Adrenal gland (tissue), 12 donors: ENCODE results near the gene ARF1. TPM values are rescaled to one million over a fixed set of nuclear protein-coding genes. Genes with fewer than 3 reads are reported as not detected.

Experiments
- DNase-seq, 7 donors: peaks; one replicate each; pipeline ENCODE4 v3.0.0-alpha.2; 2019 to 2020
- H3K27ac ChIP-seq, 5 donors: fragments of 200-600 bp; sonication (generic) in 4 of 5; 1 replicate in 3 of 5; 2 replicates in 2 of 5; pipeline versions ENCODE4 v1.5.1 to v1.8.0; 2016 to 2020; ENCODE audit warnings: mild to moderate bottlenecking in 1 of 5
- H3K27me3 ChIP-seq: fragments of 200-600 bp; 2 replicates; pipeline ENCODE4 v1.8.0; 2021
- H3K36me3 ChIP-seq, 2 donors: fragments of 200-600 bp; replicated peaks in 1 of 2; 1 replicate in 1 of 2; 2 replicates in 1 of 2; pipeline versions ENCODE4 v1.5.1 to v1.8.0; 2018 to 2022
- H3K4me1 ChIP-seq, 2 donors: fragments of 200-600 bp; replicated peaks in 1 of 2; 1 replicate in 1 of 2; 2 replicates in 1 of 2; pipeline versions ENCODE4 v1.5.1 to v1.8.0; 2018 to 2021
- H3K4me3 ChIP-seq, 4 donors: fragments of 200-600 bp; sonication (generic) in 3 of 4; one replicate each; pipeline ENCODE4 v1.5.1; 2016 to 2018
- H3K9me3 ChIP-seq, 3 donors: fragments of 200-600 bp; sonication (generic) in 1 of 3; replicated peaks in 1 of 3; 1 replicate in 2 of 3; 2 replicates in 1 of 3; pipeline versions ENCODE4 v1.5.1 to v1.8.0; 2016 to 2021
- POLR2A ChIP-seq, 2 donors: fragments of 450-650 bp; IDR thresholded peaks; one replicate each; pipeline ENCODE4 v1.6.1; 2017; ENCODE audit warnings: antibody characterized with exemption in 2 of 2, mild to moderate bottlenecking in 2 of 2, moderate library complexity in 1 of 2
- WGBS, 4 donors: extraction: QIAGEN DNeasy Blood & Tissue Kit in 2 of 4; methylation state at CpG; one replicate each; pipeline versions ENCODE4 v1.1.5 to v1.1.7; 2013 to 2017; 5-methylcytosine and 5-hydroxymethylcytosine counted together
- intact Hi-C, 2 donors: fragments of 100-400 bp; cut with DNase I; formaldehyde crosslinking; loops; one replicate each; pipeline versions ENCODE4 v1.14.1 to v1.15.0; 2022 to 2023
- polyA plus RNA-seq, 3 donors: library from polyadenylated mRNA; stranded (reverse); fragments of 200-250 nt in 2 of 3; fragments of 350-450 nt in 1 of 3; fragmentation: Illumina TruSeq in 1 of 3; extraction: RNeasy Lipid Tissue Mini Kit (QIAGEN cat#74804) in 1 of 3; gene quantifications; one replicate each; pipeline ENCODE4 v1.2.3, GENCODE V29; 2013 to 2014
- total RNA-seq, 9 donors: library from RNA; depleted of rRNA in 4 of 9; stranded (reverse); fragments of >200 nt in 4 of 9; fragments of 120-200 nt in 1 of 9; fragmentation: NEBNext Ultra II Directional in 1 of 9; extraction: Animal tissue kit (Norgen Biotek cat#: 25700) in 1 of 9; gene quantifications; one replicate each; pipeline versions ENCODE4 v1.1.0 to v1.2.4, GENCODE V29; 2013 to 2023
- TF ChIP-seq, protein P1 (sequence below), 6 experiments: fragments of 450-650 bp in 4 of 6; fragments of 200-600 bp in 2 of 6; sonication (generic) in 1 of 6; IDR thresholded peaks; 1 replicate in 5 of 6; 2 replicates in 1 of 6; pipeline versions ENCODE4 v1.5.1 to v1.8.0; 2016 to 2021; ENCODE audit warnings: antibody characterized with exemption in 6 of 6, mild to moderate bottlenecking in 2 of 6, moderate library complexity in 1 of 6
- donor health status: healthy with polysubstance abuse.
- donor health status: Bipolar disorder and iron deficiency.
- donor health status: DM: yes; HTN: yes; CAD: no.
- donor health status: DM: no; HTN: no; CAD: no.
- donor health status: DM: no; HTN: no; CAD: no.
- donor health status: DM: yes; HTN: yes; CAD: no.

The ARF1 gene
- total and polyA plus RNA-seq, 12 donors = 200 to 611 (median 381) TPM

DNA sequence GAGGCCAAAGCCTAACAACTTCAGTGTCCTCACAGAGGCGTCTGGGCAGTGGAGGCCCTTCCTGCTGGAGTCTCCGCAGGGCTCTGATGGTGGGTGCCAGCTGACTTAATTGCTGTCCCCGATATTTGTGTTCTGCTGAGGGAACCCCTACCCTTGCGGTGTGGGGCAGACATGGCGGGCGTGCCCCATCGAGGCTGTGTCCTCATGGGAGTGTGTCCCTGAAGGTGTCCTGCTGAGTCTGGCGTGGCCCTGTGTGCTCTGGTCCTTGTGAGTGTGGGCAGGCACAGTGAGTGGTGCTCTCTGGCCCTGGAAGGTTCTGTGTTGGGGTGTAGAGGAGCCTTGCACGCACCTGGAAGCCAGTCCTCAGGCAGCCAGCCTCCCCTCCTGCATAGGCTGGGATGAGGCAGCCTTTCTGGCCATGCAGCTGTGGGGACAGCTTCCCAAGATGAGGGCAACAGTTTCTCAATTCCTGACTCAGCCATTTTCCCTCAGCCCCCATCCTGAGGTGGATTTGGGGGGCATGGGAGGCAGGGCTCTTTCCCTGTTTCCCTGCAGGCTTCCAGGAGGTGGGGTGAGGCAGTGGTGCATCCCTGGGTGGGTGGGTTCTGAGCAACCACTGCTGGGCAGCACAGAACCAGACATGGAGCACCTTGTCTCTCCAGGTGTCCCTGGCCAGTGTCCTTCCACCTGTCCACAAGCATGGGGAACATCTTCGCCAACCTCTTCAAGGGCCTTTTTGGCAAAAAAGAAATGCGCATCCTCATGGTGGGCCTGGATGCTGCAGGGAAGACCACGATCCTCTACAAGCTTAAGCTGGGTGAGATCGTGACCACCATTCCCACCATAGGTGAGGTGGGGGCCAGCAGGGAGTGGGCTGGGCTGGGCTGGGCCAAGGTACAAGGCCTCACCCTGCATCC is 14.2 kb downstream of the ARF1 start:
- DNase-seq = peak in 6 of 7 donors; percentile 0 to 48 (median 14)
- no peak for TF ChIP-seq POLR2A (IDR thresholded peaks at IDR 0.05)
- TF ChIP-seq, protein P1, sequence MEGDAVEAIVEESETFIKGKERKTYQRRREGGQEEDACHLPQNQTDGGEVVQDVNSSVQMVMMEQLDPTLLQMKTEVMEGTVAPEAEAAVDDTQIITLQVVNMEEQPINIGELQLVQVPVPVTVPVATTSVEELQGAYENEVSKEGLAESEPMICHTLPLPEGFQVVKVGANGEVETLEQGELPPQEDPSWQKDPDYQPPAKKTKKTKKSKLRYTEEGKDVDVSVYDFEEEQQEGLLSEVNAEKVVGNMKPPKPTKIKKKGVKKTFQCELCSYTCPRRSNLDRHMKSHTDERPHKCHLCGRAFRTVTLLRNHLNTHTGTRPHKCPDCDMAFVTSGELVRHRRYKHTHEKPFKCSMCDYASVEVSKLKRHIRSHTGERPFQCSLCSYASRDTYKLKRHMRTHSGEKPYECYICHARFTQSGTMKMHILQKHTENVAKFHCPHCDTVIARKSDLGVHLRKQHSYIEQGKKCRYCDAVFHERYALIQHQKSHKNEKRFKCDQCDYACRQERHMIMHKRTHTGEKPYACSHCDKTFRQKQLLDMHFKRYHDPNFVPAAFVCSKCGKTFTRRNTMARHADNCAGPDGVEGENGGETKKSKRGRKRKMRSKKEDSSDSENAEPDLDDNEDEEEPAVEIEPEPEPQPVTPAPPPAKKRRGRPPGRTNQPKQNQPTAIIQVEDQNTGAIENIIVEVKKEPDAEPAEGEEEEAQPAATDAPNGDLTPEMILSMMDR (IDR thresholded peaks at IDR 0.05) = no peak
- Histone ChIP-seq H3K4me1 (peaks cover 6 to 32% of the 10 kb centered on the region in 2 donors), H3K4me3 (no peak overlapping the region), H3K27me3 (no peaks in the 10 kb centered on the region), H3K27ac (peak overlapping the region in 1 of 5 donors; percentile 2), H3K9me3 (peaks cover 0 to 9% (median 0%) of the 10 kb centered on the region in 3 donors), H3K36me3 (peaks cover 0 to 52% of the 10 kb centered on the region in 2 donors)
- WGBS, 4 donors = 91 to 95% (median 94%) methylated on average over 6 to 13 of the region's 13 CpGs
- intact Hi-C loops = no loop called here

DNA sequence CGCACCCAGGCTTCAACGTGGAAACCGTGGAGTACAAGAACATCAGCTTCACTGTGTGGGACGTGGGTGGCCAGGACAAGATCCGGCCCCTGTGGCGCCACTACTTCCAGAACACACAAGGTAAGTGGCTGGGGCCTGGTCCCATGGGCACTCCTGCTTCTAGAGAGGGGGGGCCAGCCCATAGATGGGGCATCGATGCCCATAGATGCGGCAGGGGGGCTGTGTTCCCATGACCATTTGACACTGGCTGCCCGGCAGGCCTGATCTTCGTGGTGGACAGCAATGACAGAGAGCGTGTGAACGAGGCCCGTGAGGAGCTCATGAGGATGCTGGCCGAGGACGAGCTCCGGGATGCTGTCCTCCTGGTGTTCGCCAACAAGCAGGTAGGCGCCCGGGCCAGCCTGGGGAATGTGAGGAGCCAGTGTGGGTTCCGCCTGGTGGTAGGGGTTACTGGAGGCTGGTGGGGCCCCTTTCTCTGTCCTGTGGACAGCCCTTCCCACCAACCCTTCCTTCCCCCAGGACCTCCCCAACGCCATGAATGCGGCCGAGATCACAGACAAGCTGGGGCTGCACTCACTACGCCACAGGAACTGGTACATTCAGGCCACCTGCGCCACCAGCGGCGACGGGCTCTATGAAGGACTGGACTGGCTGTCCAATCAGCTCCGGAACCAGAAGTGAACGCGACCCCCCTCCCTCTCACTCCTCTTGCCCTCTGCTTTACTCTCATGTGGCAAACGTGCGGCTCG is 15.0 kb downstream of the ARF1 start:
- Histone ChIP-seq H3K9me3 (peaks cover 0 to 9% (median 0%) of the 10 kb centered on the region in 3 donors), H3K4me1 (peaks cover 11 to 31% of the 10 kb centered on the region in 2 donors), H3K27ac (no peak overlapping the region), H3K27me3 (no peaks in the 10 kb centered on the region), H3K4me3 (no peak overlapping the region), H3K36me3 (peaks cover 0 to 52% of the 10 kb centered on the region in 2 donors)
- intact Hi-C loops = no loop called here
- TF ChIP-seq, protein P1 (IDR thresholded peaks at IDR 0.05) = no peak
- TF ChIP-seq POLR2A (IDR thresholded peaks at IDR 0.05) = no peak
- WGBS, 4 donors = 85 to 91% (median 87%) methylated on average over 29 to 34 of the region's 34 CpGs
- peak; percentile 2 to 56 (median 19) for DNase-seq

DNA sequence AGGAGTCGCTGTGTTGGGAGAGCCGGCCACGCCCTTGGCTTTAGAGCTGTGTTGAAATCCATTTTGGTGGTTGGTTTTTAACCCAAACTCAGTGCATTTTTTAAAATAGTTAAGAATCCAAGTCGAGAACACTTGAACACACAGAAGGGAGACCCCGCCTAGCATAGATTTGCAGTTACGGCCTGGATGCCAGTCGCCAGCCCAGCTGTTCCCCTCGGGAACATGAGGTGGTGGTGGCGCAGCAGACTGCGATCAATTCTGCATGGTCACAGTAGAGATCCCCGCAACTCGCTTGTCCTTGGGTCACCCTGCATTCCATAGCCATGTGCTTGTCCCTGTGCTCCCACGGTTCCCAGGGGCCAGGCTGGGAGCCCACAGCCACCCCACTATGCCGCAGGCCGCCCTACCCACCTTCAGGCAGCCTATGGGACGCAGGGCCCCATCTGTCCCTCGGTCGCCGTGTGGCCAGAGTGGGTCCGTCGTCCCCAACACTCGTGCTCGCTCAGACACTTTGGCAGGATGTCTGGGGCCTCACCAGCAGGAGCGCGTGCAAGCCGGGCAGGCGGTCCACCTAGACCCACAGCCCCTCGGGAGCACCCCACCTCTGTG is 15.9 kb downstream of the ARF1 start:
- peaks cover 12 to 27% of the 10 kb centered on the region in 2 donors for H3K4me1 ChIP-seq
- peaks cover 0 to 9% (median 0%) of the 10 kb centered on the region in 3 donors for H3K9me3 ChIP-seq
- peak in 5 of 7 donors; percentile 4 to 55 (median 14) for DNase-seq
- H3K27ac ChIP-seq = no peak overlapping the region
- WGBS, 4 donors = 89 to 91% (median 91%) methylated on average over 9 to 28 of the region's 28 CpGs
- no peaks in the 10 kb centered on the region for H3K27me3 ChIP-seq
- peaks cover 0 to 45% of the 10 kb centered on the region in 2 donors for H3K36me3 ChIP-seq
- intact Hi-C loops = no loop called here
- TF ChIP-seq POLR2A (IDR thresholded peaks at IDR 0.05) = no peak
- TF ChIP-seq, protein P1 (IDR thresholded peaks at IDR 0.05) = no peak
- H3K4me3 ChIP-seq = no peak overlapping the region
